CD4-positive, alpha-beta T cell treated with Interferon alpha-2 for 1 hour (primary cell): ENCODE data around the gene RASSF1.
A peak's percentile ranks its signal among the peaks of the same experiment; 100 is the strongest.

Experiments used
- DNase-seq, 2 donors: peaks; one replicate each; pipeline ENCODE4 v3.0.0-alpha.2; 2020 to 2022

The RASSF1 gene

DNA sequence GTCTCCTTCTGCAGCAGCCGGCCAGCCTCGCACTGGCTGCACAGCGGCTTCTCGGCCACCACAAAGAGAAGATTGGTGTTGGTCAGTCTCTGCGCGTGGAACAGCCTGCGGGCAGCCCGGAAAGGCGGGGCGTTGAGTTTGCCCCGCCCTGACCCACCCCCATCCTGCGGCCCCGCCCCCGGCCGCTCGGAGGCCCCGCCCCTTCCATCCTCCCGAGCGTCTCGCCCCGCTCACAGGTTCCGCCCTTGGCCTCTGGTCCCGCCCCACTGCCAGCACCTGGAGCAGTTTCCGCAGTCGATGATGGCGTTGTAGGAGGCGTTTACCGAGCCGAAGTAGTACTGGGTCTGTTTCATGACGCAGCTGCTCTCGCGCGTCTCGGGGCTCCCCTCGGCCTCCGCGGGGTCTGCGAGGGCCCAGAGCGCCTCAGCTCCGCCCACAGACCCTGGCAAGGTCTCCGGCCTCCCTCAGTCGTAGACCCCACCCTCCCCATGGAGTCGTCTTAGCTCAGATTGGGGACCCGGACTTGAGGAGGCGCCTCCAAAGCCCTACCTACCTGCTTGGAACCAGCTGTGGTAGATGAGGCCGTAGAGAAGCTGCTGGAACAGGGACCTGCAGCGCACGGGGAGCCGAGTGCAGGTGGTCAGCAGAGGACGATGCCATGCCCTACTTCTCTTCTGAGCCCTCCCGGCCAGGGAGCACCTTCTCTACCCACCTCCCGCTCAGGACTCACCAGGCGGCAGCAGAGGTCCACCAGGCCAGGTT is 24.6 kb upstream of the RASSF1 start:
- DNase-seq: peak; percentile 95 to 97

DNA sequence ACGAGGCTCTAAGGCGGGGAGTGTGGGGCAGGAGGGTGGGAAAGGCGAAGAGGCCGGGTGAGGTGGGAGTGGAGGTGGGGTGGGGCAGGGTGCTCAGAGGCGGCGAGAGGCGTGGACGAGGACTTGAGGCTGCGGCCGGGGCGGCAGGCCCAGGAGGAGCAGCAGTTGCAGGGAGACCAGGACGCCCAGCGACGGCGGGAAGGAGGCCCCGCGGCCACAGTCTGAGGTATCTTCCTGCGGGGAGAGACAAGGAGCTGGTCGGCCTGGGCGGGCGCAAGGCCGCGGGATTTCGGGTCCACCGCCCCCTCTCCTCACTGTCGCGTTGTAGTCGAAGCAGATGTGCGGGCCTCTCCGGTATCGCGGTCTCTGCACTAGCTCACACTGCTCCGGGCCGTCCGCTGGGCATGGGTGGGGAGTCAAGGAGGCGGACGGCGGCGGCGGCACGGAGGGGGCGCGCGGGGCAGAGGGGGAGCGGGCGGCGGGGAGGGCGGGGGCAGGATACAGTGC is 24.0 kb upstream of the RASSF1 start:
- DNase-seq: no peak

DNA sequence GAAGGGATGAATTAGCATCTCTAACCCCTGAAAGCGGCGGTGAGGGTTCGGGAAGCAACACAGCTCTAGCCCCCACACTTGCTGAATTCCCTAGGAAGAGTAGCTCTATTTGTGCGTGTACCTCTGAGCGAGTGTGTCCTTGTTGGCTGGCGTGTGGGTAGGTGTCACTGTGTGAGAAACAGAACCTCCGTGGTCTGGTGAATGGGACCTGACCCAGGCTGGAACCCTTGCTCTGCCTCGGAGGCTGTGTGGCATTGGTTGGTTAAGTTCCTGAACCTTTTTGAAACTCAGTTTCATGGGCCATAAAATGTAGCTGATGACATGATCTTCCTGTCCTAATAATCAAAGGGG is 19.1 kb upstream of the RASSF1 start:
- no peak for DNase-seq

DNA sequence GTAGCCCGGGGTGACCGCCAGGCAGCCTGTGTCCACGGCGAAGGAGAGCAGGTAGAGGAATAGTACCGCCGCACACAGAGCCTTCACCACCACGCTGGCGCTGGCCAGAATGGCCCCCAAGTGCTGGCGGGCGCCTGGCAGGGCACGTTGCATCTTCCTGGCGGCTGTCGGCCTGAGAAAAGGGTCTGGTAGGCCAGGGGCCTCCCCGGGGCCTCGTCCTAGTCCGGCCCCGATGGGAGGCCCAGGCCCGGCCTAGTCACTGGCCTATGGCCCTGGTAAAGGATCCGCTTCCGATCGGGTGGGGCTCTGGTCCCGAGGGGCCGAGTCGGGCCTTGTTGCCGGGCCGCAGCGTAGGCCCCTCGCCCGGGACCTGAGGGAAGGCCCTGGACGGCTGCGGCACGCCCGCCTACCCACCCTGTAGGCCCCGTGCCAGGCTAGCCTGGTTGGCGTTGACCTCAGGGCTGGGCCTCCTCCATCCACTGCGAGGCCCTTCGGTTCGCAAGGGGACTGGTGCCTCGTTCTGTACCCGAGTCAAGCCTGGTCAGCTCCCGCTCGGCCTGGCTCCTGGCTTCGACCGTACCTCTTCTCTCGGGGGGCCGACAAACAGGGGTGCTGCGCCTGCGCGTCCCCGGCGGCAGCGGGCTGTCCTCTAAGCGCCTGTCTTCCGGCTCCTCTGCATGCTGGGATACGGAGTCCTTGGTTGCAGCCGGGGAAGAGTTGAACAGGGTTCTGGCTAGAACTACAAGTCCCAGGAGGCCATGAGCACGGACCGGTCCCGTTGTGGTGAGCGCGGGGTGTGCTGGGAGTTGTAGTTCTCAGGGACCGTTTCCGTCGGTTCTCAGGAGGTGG is 18.5 kb upstream of the RASSF1 start, which contains the start of gene TMEM115:
Gene TMEM115, minus strand, starts transcription at position 611 of the 849 bp plus-strand sequence. Its CDS starts 458 bp downstream, at position 153.
- peak; percentile 98 for DNase-seq

DNA sequence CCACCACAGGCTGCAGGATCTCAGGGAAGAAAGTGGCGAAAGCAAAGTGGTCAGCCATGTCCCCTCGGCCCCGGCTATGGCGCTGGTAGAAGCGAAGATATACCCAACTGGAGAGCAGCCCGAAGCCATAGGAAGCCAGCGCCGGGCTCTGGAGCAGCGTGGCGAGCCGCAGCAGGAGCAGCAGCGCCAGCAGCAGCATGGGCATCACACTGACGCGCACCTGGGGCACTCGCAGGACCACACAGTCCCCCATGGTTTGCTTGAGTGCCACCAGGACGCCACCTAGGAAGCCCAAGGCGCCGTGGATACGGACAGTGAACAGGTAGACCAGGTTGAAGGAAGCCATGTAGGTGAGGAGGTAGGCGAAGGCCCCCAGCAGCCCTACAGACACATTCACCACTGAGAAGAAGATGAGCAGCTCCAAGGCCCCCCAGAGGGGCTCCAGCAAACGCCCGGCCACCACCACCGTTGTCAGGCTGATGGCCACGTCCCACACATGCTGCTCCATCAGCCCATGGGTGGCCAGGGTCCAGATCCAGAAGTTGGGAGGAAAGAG is 17.8 kb upstream of the RASSF1 start:
- no peak for DNase-seq

DNA sequence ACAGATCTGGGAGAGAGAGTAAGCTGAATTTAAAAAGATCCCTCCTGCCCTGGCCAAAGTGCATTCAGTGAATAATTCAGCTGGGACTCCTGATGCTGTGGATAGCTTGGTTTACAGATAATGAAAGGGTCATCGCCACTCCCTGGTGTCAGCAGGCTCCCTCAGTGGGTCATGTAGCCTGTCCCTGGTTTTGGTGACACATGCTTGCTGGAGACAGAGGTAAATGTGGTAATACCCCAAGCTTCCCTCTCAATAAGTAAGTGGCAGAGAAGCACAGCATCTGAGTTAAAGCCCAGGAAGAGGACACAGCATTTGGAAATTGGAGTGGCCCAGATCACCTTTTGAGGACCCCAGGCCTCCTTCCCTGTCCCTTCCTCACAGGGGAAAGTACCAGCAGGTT is 16.8 kb upstream of the RASSF1 start:
- DNase-seq: no peak

DNA sequence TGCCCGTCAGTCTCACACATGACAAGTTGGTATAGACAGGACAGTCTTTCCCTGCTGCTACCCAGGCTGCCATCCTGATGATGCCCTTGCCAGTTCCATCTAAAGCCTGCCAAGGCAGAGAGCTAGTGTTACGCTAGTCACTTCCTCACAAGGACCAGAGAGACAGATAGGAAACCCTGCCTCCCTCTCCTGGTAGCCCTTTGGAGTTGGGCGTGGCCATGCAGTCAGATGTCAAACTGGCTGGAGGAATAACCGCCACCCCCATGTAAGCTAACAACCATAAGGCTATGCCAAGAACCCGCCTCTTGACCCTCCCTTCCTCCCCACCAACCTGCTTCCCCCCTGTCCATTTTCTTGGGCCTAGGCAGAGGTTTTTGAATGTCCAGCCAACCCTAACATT is 15.9 kb upstream of the RASSF1 start:
- no peak for DNase-seq

DNA sequence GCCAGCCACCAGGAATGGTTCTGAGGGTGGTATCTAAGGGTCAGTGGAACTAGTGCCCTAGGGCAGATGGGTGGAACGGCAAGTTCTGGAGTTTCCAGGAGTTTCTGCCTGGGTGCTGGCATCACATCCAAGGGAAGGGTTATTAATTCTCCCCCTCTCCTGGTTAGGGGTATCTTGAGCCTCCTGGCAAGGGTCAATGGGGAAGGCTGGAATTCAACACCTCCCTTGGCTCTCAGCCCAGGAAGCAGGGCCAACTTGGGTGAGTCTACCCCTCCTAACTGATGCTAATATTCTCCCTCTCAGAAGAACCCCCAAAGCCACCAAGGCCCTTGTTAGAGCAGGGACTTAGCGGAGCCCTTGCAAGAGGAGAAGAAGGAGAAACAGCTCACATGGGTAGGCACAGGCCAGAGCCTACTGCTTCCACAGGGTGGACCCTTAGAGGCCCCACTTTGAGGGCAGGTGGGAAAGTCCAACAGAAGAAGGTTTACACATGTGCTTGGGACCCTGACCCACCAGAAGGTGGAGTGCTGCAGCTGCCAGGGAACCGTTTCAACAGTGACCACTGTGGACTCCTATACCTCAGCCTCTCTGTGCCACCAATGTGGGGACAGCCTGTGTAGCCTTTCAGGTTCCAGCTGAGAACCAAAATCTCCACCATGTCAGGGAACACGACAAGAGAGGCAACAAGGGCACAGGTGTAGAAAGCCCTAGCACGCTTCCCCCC is 15.4 kb upstream of the RASSF1 start:
- DNase-seq: no peak

DNA sequence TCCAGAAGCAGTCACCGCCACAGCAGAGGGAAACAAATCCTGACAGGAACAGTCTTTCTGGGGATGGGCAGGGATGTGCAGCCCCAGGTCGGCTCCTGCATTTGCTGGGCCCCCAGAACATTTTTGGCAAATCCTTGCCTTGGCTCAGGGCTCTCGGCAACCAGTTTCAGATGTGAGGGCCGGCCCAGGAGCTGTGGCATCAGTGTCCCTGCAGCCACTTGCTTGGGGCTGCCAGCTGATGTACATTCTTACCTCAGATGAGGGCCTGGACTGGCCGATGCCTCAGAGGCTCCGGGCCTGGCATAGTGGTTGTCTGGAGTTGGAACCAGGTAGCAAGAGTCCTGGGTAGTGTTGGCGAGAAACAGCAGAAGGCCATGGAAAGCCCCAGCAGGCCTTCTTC is 14.2 kb upstream of the RASSF1 start:
- DNase-seq: no peak

DNA sequence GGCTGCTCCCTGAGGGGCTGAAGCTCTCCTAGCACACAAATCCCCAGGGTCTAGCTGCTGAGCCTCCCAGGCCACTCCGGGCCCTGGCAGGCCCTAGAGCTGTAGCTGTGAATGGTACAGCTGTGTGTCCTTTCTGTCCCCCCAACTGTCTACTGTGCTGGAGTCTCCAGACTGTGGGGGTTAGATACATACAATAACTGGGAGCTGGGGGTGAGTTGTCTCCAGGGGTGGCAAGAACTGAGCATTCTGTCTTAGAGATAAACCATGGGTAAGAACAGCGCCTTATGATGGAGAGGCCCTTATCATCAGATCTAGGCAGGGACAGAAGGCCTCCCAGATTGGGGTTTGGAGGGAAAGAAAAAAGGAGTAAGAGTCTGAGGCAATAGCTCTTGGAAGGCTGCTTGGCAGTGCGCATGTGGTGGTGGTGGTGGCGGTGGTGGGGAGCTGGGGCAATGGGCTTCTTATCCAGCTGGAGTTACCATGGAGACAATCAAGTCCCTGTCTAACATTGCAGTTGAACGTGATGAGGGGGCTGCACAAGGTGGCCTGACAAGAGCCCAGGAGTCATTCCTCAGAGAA is 13.6 kb upstream of the RASSF1 start:
- no peak for DNase-seq

DNA sequence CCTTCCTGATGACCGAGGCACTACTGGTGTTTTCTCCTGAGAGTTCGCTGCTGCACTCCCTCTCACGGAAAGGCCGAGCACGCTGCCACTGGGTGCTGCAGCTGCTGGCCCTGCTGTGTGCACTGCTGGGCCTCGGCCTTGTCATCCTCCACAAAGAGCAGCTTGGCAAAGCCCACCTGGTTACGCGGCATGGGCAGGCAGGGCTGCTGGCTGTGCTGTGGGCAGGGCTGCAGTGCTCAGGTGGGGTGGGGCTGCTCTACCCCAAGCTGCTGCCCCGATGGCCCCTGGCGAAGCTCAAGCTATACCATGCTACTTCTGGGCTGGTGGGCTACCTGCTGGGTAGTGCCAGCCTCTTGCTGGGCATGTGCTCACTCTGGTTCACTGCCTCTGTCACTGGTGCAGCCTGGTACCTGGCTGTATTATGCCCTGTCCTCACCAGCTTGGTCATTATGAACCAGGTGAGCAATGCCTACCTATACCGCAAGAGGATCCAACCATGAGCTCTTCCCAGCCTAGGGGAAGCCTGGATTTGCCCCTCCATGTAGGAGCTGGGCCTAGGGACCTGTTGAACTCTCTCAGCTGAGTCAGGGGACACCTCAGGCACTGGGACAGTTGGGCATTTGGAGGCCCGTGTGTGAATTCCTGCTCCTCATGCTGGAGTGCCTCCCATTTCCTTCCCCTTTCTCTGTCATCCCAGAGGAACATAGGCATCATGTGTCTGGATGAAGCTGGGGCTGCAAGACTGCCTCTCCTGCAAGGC is 12.8 kb upstream of the RASSF1 start:
- DNase-seq: no peak

DNA sequence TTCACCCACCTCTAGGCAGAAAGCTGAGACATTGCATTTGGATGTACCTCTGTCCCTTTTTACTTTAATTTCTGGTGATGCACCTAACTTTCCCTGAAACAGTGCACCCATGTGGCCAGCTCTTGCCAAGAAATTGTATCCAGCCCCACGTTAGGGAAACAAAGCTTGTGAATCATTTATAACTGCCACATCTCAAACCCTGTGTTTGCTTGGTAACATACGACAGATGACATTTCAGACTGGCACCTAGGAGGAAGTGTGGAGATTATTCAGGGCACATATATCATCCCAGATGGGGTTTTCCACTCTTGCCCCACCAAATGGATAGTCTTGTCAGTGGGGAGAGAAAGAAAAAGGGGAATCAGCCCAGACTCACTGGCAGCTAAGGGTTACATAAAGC is 12.1 kb upstream of the RASSF1 start:
- no peak for DNase-seq

DNA sequence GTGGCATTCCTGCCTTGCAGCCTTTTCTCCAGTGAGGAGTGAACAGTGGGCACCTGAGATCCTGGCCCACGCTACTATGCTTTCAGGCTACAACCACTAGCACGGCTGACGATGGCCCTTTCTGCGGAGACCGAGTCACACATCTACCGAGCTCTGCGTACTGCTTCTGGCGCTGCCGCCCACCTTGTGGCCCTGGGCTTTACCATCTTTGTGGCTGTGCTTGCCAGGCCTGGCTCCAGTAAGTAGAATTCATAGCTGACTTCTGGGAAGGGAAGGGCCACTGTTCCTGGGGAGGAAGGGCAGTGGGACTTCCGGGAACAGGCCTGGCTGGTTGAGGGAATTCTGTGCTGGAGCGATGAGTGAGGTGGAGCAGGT is 10.7 kb upstream of the RASSF1 start:
- no peak for DNase-seq

DNA sequence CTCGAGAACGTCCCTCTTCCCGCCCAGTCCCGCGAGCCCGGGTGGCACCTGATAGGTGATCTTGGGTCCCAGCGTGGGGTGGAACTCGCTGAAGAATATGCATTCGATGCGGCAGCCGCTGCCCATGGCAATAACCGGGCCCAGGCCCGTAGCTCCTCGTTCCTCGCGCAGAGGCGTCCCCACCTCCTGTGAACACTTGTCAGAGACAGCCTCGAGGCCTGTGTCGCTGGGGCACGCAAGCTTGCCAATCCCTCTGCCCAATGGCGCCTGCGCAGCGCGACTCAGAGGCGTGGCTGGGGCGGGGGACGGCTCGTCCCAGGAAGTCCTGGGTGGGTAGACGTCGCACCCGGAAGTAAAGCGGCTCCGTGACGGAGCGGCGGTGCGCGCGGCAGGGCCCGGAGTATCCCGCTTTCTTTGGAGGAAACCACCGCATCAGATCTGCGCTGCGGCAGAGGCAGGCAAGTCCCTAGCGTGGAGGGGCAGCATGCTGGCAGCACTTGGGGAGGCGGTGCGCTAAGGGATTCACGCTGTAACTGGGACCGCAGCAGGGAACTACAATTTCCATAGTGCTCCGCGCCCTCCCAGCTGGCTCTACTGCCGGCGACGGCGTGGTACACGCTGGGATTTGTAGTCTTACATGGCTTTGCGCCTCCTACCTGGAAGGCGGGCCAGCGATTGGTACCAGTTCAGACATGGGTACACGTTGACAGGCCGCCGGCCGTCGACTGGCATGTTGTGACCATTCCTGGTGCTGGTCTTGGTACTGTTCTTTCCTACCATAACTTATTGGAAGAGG is 10.1 kb upstream of the RASSF1 start, which contains the start of the genes CYB561D2 and NPRL2:
Gene CYB561D2, plus strand, starts transcription at position 336 of the 796 bp plus-strand sequence. CDS start 572 bp downstream, outside the sequence.
Gene NPRL2, minus strand, starts transcription at position 249 of the 796 bp plus-strand sequence. Its CDS starts 123 bp downstream, at position 126.
- peak; percentile 98 to 99 for DNase-seq

DNA sequence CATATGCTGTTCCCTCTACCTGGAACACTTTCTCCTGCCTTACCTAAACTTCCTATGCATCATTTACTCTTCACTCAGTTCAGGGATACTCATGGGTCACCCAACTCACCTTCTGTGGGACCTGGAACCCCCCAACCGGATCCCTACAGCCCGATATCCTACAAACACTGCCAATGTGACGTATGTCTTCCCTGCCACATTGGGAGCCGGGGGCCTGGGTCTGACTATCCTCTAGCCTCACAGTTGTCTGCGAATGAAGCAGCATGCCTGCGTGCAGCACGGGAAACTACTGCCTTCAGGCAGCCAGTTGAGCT is 9.5 kb upstream of the RASSF1 start:
- DNase-seq: no peak

DNA sequence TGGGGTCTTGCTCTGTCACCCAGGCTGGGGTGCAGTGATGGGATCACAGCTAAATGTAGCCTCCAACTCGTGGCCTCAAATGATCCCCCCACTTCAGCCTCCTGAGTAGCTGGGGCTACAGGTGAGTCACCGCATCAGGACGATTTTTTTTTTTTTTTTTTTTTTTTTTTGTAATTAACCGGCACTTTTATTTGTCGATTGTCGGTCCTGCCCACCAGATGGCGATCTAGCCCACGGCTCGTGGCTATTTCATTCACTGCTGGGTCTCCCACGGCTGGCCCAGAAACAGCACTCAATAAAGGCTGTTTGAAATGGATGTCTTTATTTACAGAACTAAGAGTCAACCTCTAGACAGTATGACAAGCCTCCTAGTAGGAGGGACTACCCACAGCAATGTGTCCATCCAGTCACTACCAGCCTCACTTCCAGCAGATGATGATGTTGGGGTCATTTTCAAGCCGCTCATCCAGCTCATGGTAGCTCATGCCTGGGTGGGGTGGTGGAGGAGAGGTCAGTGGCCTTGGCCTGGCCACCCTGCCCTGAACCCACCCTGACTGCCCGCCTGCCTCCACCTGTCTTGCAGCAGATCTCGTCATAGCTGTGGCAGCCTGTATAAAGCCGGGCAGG is 6.7 kb upstream of the RASSF1 start:
- DNase-seq: peak; percentile 84 to 88

DNA sequence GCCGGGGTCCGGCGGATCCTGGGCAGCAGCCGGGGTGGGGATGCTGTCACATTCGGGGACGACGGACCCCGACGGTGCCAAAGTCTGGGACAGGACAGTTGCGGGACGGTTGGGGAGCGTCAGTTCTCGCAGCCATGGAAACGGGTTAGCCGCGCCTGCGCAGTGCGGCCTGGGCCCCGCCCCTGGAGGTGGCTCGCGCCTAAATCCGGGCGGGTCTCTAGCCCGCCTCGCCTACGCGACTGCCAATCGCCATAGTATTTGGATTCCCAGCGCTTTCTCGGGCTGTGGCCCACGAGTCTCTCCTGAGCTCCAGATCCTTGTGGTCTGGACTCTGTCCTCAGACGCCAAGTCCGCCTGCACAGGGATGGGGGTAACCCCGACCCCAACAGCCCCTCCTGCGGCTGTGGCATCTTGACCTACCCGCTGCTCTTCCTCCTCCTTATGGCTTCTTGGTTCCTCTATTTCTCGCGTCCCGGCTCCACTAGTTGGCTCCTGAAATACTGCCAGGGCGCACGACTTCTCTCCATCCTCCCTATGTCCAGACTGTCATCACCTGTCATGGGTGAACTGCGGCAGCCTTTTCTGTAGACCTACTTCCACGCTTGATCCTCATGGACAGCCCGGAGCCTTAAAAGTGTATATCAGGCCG is 5.1 kb upstream of the RASSF1 start, which contains the start of gene ZMYND10:
Gene ZMYND10, minus strand, starts transcription at position 147 of the 649 bp plus-strand sequence. CDS start 153 bp downstream, outside the sequence.
- DNase-seq: peak; percentile 76 to 79

DNA sequence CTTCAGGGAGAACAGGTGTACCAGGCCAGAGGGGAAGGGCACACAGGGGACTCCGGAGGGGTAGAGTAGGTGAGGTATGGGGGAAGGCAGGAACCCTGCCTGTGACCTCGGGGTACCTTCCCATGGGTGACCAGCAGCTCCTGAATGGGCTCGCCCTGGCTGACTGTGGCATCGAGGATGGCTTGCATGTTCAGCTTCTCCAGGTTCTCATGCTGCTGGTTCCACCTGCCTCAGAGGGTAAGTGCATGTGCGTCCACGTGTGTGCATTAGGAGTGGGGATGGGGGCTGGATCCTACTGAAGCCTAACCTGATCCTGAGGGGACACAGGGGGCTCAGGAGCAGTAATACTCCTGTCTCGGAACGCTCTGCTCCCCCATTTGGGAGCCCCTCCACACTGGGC is 4.4 kb upstream of the RASSF1 start:
- DNase-seq: no peak

DNA sequence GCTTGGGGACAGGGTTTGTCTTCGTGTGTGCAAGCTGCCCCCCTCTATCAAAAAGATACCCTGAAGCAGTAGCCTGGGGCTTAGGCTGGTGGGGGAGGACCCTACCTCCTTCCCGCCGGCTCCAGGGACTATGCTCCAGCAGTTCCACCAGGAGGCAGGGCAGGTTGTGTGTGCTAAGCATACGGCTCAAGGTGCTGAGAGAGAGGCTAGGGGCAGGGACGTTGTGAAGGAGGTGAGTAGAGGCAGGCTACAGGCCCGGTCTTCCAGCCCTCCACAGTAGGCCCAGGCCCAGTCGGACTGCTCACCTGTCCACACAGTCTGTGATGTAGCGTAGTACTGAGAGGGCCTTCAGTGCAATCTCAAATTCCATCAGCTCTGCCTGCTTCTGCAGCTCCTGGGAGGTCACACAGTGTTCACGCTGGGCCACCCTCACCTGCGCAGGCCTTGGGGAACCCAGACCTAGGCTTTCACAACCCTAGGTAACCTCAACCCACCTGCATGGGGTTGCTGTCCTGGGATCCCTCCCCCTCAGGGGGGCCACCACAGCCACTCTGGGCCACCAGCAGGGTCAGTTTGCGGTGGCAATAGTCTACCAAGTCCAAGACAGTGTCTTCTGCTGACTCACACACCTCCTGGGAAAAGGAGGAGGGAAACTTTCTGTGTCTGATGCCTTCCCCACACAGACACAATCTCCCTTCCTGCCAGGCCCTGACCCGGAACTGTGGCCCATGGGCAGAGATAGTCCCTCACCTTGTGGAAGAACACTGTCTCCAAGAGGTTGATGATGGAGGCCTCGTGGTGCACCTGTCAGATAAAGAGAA is 2.4 kb upstream of the RASSF1 start:
- DNase-seq: no peak
